HFF-Myc (cell line): ENCODE results near the gene DNHD1.

ENCODE experiments used
- DNase-seq: peaks from one replicate; pipeline ENCODE4 v3.0.0-alpha.2; 2011; ENCODE audit warnings: low read depth; ENCODE audit errors: extremely low read depth
- H3K4me3 ChIP-seq: replicated peaks from 2 replicates; pipeline ENCODE4 v1.5.1; 2011; ENCODE audit warnings: low read depth, mild to moderate bottlenecking, control low read depth, low read length
- TF ChIP-seq, protein P1 (sequence below): IDR thresholded peaks from 2 replicates; pipeline ENCODE4 v1.5.1; 2012; ENCODE audit warnings: mild to moderate bottlenecking, low read depth, low read length, control low read depth; ENCODE audit errors: missing control alignments

DNHD1 gene

DNA sequence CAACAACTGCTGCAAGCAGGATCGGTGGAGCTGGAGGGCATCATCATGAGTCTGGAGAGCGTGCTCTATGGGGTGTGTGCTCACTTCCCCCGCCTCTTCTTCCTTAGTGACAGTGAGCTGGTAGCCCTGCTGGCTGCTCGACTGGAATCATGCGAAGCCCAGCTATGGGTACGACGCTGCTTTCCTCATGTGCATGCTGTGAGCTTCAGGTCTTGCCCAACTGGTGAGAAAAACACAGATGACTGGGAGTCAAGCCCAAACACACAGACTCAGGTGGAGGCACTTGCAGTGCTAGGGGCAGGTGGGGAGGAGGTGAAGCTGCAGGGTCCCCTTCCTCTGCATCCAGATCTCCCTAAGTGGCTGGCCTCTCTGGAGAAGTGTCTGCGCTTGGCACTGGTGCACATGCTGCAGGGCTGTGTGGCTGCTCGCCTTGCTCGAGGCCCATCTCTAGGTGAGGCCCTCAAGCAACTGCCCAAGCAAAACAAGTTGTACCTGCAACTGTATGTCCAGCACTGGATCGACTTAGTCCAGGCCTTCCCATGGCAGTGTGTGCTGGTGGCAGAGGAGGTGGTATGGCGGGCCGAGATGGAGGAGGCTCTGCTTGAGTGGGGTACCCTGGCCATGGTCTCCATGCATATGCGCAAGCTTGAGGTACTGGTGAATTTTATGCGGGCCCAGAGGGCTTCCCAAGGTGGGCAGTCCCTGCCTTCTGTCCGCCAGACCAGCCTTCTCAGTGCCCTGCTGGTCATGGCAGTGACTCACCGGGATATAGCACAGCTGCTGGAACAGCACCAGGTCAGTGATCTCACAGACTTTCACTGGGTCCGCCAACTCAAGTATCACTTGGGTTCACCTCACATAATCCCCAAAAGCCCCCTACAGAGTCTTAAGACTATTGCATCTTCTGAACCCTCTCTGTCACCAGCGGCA is 48.1 kb downstream of the DNHD1 start:
- TF ChIP-seq, protein P1, sequence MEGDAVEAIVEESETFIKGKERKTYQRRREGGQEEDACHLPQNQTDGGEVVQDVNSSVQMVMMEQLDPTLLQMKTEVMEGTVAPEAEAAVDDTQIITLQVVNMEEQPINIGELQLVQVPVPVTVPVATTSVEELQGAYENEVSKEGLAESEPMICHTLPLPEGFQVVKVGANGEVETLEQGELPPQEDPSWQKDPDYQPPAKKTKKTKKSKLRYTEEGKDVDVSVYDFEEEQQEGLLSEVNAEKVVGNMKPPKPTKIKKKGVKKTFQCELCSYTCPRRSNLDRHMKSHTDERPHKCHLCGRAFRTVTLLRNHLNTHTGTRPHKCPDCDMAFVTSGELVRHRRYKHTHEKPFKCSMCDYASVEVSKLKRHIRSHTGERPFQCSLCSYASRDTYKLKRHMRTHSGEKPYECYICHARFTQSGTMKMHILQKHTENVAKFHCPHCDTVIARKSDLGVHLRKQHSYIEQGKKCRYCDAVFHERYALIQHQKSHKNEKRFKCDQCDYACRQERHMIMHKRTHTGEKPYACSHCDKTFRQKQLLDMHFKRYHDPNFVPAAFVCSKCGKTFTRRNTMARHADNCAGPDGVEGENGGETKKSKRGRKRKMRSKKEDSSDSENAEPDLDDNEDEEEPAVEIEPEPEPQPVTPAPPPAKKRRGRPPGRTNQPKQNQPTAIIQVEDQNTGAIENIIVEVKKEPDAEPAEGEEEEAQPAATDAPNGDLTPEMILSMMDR = no peak
- DNase-seq = no peak
- no peak overlapping the region for H3K4me3 ChIP-seq

DNA sequence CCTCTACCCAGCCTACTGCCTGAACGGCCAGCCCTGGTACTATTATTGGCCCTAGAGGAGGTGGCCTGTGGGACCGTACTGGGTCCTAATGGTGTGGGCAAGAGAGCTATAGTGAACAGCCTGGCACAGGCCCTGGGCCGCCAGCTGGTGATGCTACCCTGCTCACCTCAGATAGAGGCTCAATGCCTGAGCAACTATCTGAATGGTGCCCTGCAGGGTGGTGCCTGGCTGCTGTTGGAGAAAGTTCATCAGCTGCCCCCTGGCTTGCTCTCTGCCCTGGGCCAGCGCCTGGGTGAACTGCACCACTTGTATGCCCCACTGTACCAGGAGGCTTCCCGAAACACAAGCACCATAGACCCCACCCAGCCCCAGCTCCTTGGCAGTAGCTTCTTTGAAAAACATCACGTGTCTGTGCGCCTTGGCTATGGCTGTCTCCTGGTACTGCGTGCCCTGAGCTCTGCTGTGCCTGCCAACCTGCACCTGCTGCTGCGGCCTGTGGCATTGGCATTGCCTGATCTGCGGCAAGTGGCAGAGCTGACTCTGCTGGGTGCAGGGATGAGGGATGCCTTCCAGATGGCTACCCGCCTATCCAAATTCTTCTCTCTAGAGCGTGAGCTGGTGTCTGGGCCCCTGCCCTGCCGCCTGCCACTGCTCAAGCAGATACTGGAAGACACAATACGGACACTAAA is 49.0 kb downstream of the DNHD1 start:
- DNase-seq = no peak
- no peak overlapping the region for H3K4me3 ChIP-seq
- TF ChIP-seq, protein P1 = no peak

DNA sequence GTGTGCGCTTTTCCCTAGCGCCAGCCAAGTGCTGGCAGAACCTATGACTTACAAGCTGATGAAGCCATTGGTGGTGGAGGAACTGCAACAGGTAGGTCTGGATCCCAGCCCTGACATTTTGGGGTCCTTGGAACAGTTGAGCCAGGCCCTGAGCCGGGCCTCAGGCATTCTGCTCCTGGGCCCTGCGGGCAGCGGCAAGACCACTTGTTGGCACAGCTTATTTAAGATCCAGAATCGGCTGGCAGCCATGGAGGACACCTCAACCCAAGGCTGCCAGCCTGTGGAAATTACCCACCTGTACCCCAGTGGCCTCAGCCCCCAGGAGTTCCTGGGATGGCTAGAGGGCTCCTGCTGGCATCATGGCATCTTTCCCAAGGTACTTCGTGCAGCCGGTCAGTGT is 49.7 kb downstream of the DNHD1 start:
- DNase-seq = no peak
- TF ChIP-seq, protein P1 = no peak
- H3K4me3 ChIP-seq = no peak overlapping the region

DNA sequence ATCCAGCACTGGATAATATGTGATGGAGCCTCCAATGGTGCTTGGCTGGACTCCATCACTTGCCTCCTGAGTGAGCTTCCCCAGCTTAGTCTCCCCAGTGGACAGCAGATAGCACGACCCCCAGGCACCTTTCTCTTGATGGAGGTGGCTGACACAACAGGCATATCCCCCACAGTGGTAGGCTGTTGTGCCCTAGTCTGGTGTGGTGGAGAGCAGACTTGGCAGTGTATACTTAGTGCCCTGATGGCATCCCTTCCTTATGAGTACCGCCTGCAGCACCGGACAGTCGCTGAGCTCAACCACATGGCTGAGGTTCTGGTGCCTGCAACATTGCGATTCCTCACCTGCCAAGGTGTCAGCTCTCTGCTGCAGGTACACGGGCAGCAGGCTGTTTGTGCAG is 50.1 kb downstream of the DNHD1 start:
- TF ChIP-seq, protein P1 = no peak
- H3K4me3 ChIP-seq = no peak overlapping the region
- DNase-seq = no peak

DNA sequence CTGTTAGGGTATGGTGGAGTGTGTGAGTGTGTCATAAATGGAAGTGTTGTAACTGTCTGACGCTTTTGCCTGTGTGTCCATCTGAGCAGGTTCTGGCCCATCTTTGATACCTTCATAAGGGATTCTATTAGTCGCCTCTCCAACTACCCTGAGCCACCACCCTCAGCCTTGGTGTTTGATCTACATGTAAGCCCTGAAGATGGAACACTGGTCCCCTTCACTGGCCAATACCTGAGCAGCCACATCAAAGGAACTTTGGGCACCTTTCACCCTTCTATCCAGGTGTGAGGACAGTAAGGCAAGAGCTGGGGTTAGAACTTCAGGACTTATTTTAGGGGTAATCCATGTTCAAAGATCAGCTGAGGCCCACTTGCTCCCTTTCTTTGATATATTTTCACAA is 51.0 kb downstream of the DNHD1 start:
- H3K4me3 ChIP-seq = no peak overlapping the region
- no peak for DNase-seq
- TF ChIP-seq, protein P1 = no peak

DNA sequence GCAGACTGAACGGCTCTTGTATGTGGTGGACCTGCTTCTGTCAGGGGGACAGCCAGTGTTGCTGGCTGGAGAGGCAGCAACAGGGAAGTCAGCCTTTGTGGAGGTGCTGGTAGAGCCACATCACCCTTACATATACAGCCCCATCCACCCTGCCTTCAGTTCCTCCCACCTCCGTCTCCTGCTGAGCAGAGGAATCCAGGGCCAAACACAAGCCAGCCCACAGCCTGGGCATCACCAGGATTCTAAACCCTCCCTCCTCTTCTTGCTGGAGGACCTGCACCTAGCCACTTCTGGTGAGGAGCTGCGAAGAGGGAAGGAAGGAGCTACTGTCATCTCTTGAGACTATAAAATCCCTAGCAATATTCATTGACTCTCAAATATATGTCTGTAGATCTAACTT is 51.6 kb downstream of the DNHD1 start:
- DNase-seq = no peak
- no peak overlapping the region for H3K4me3 ChIP-seq
- TF ChIP-seq, protein P1 = no peak
